Osteocyte (in vitro differentiated cells): ENCODE measurements around the gene LHX6. TPM values are rescaled to one million over a fixed set of nuclear protein-coding genes. Genes with fewer than 3 reads are reported as not detected.
A peak's percentile ranks its signal among the peaks of the same experiment; 100 is the strongest.

Experiments
- DNase-seq: peaks from one replicate; pipeline ENCODE4 v3.0.0; 2021; ENCODE audit warnings: mixed read lengths; ENCODE audit not compliant: unreplicated experiment; ENCODE audit errors: extremely low spot score
- H3K27ac Mint-ChIP-seq: one replicate; pipeline ENCODE4 v1.8.0; 2021; ENCODE audit warnings: mild to moderate bottlenecking, mixed read lengths; ENCODE audit not compliant: unreplicated experiment
- H3K27me3 Mint-ChIP-seq: one replicate; pipeline ENCODE4 v1.8.0; 2021; ENCODE audit warnings: mixed read lengths; ENCODE audit not compliant: unreplicated experiment
- H3K36me3 Mint-ChIP-seq: one replicate; pipeline ENCODE4 v1.8.0; 2021; ENCODE audit warnings: mixed read lengths; ENCODE audit not compliant: unreplicated experiment
- H3K4me1 Mint-ChIP-seq: one replicate; pipeline ENCODE4 v1.8.0; 2021; ENCODE audit warnings: mixed read lengths; ENCODE audit not compliant: unreplicated experiment
- H3K4me3 Mint-ChIP-seq: one replicate; pipeline ENCODE4 v1.8.0; 2021; ENCODE audit warnings: mild to moderate bottlenecking, moderate library complexity, mixed read lengths; ENCODE audit not compliant: unreplicated experiment
- H3K9me3 Mint-ChIP-seq: one replicate; pipeline ENCODE4 v1.8.0; 2021; ENCODE audit warnings: mixed read lengths; ENCODE audit not compliant: unreplicated experiment
- CTCF ChIP-seq: fragments of 200-600 bp; sonication (generic); IDR thresholded peaks from 2 replicates; pipeline ENCODE4 v1.5.0; 2021; ENCODE audit warnings: antibody characterized with exemption, mild to moderate bottlenecking, moderate library complexity
- total RNA-seq: library from RNA; stranded (reverse); gene quantifications from 2 replicates; pipeline ENCODE4 v1.2.1, GENCODE V29; 2021

Gene LHX6
- total RNA-seq, 1 donor from 2014 or later = not detected

- Mint-ChIP-seq H3K27ac (no peak overlapping the region), H3K27me3 (peaks cover 57% of the 10 kb centered on the region), H3K4me3 (no peak overlapping the region), H3K9me3 (no peaks in the 10 kb centered on the region), H3K4me1 (no peaks in the 10 kb centered on the region), H3K36me3 (no peaks in the 10 kb centered on the region)
- no peak for TF ChIP-seq CTCF
- no peak for DNase-seq
These were observed 60.4 kb downstream of the LHX6 start for GRCh38 chr9:122168356-122168755.

GRCh38 chr9:122164286-122164685 lies 64.5 kb downstream of the LHX6 start:
- Mint-ChIP-seq H3K4me3 (no peak overlapping the region), H3K36me3 (no peaks in the 10 kb centered on the region), H3K27ac (no peak overlapping the region), H3K9me3 (peaks cover 9% of the 10 kb centered on the region), H3K27me3 (peaks cover 57% of the 10 kb centered on the region), H3K4me1 (peaks cover 6% of the 10 kb centered on the region)
- TF ChIP-seq CTCF = no peak
- no peak for DNase-seq

GRCh38 chr9:122162415-122162814 lies 66.3 kb downstream of the LHX6 start:
- no peak for DNase-seq
- Mint-ChIP-seq H3K4me1 (peaks cover 19% of the 10 kb centered on the region), H3K27me3 (peaks cover 43% of the 10 kb centered on the region), H3K36me3 (no peaks in the 10 kb centered on the region), H3K9me3 (peaks cover 9% of the 10 kb centered on the region), H3K4me3 (no peak overlapping the region), H3K27ac (no peak overlapping the region)
- no peak for TF ChIP-seq CTCF

- Mint-ChIP-seq H3K36me3 (no peaks in the 10 kb centered on the region), H3K27me3 (peaks cover 32% of the 10 kb centered on the region), H3K27ac (peak overlapping the region; percentile 89), H3K4me3 (peak overlapping the region; percentile 96), H3K9me3 (peaks cover 9% of the 10 kb centered on the region), H3K4me1 (peaks cover 26% of the 10 kb centered on the region)
- TF ChIP-seq CTCF = no peak
- no peak for DNase-seq
These were observed 68.9 kb downstream of the LHX6 start for GRCh38 chr9:122159925-122160246.

- H3K36me3 Mint-ChIP-seq = no peaks in the 10 kb centered on the region
- H3K9me3 Mint-ChIP-seq = peaks cover 9% of the 10 kb centered on the region
- H3K4me1 Mint-ChIP-seq = peaks cover 27% of the 10 kb centered on the region
- H3K27ac Mint-ChIP-seq = peak within 1 kb of the TSS; percentile 89
- peak; percentile 99 for DNase-seq
- peaks cover 26% of the 10 kb centered on the region for H3K27me3 Mint-ChIP-seq
- TF ChIP-seq CTCF = peak; percentile 8
- peak within 1 kb of the TSS; percentile 96 for H3K4me3 Mint-ChIP-seq
These were observed 69.5 kb downstream of the LHX6 start, which contains the start of the genes MORN5 and NDUFA8 for GRCh38 chr9:122159026-122159924. TSS of gene MORN5 (plus strand) at chr9:122159908. CDS start at chr9:122159973, 65 bp downstream. TSS of gene NDUFA8 (minus strand) at chr9:122159779. CDS start at chr9:122159677, 102 bp downstream.
